Skeletal muscle satellite cell (primary cell): ENCODE measurements around the gene PROZ.
A peak's percentile ranks its signal among the peaks of the same experiment; 100 is the strongest.

Source experiments
- H3K27me3 ChIP-seq: 2 replicates; pipeline ENCODE4 v1.7.0; 2013; ENCODE audit warnings: low read length; ENCODE audit not compliant: control insufficient read depth, insufficient read depth
- H3K36me3 ChIP-seq: 2 replicates; pipeline ENCODE4 v1.7.0; 2013; ENCODE audit warnings: mild to moderate bottlenecking, control low read depth, low read length; ENCODE audit not compliant: insufficient read depth
- H3K4me1 ChIP-seq: 2 replicates; pipeline ENCODE4 v1.7.0; 2013; ENCODE audit warnings: low read length; ENCODE audit not compliant: control insufficient read depth, insufficient read depth
- H3K4me2 ChIP-seq: 2 replicates; pipeline ENCODE4 v1.7.0; 2013; ENCODE audit warnings: mild to moderate bottlenecking, low read length
- H3K4me3 ChIP-seq: 2 replicates; pipeline ENCODE4 v1.7.0; 2013; ENCODE audit warnings: low read length
- H3K9ac ChIP-seq: 2 replicates; pipeline ENCODE4 v1.7.0; 2013; ENCODE audit warnings: mild to moderate bottlenecking, low read depth, low read length, moderate library complexity
- H3K9me3 ChIP-seq: replicated peaks from 2 replicates; pipeline ENCODE4 v1.7.0; 2013; ENCODE audit warnings: mild to moderate bottlenecking, control low read depth, low read length

Gene PROZ

GRCh38 chr13:113146750-113147149, 11.7 kb upstream of the PROZ start:
- Histone ChIP-seq H3K4me3 (no peak overlapping the region), H3K36me3 (no peaks in the 10 kb centered on the region), H3K4me1 (peaks cover under 1% of the 10 kb centered on the region), H3K9me3 (no peaks in the 10 kb centered on the region), H3K4me2 (no peak overlapping the region), H3K9ac (no peak overlapping the region), H3K27me3 (peaks cover 12% of the 10 kb centered on the region)

GRCh38 chr13:113147206-113147605, 11.2 kb upstream of the PROZ start:
- Histone ChIP-seq H3K9me3 (no peaks in the 10 kb centered on the region), H3K9ac (no peak overlapping the region), H3K36me3 (no peaks in the 10 kb centered on the region), H3K4me1 (peaks cover 5% of the 10 kb centered on the region), H3K27me3 (peaks cover 12% of the 10 kb centered on the region), H3K4me2 (no peak overlapping the region), H3K4me3 (no peak overlapping the region)

- Histone ChIP-seq H3K4me2 (no peak overlapping the region), H3K9me3 (no peaks in the 10 kb centered on the region), H3K27me3 (peaks cover 12% of the 10 kb centered on the region), H3K9ac (no peak overlapping the region), H3K4me3 (no peak overlapping the region), H3K4me1 (peaks cover 17% of the 10 kb centered on the region), H3K36me3 (no peaks in the 10 kb centered on the region)
Observed at GRCh38 chr13:113148407-113148806, 10.0 kb upstream of the PROZ start.

- no peaks in the 10 kb centered on the region for H3K9me3 ChIP-seq
- H3K4me1 ChIP-seq, result peaks cover 19% of the 10 kb centered on the region
- H3K9ac ChIP-seq, result no peak overlapping the region
- peaks cover 12% of the 10 kb centered on the region for H3K27me3 ChIP-seq
- no peaks in the 10 kb centered on the region for H3K36me3 ChIP-seq
- no peak overlapping the region for H3K4me2 ChIP-seq
- H3K4me3 ChIP-seq, result no peak overlapping the region
Observed at GRCh38 chr13:113148940-113149503, 9.4 kb upstream of the PROZ start.

- Histone ChIP-seq H3K4me1 (peaks cover 23% of the 10 kb centered on the region), H3K4me2 (no peak overlapping the region), H3K4me3 (no peak overlapping the region), H3K36me3 (no peaks in the 10 kb centered on the region), H3K27me3 (peaks cover 12% of the 10 kb centered on the region), H3K9ac (no peak overlapping the region), H3K9me3 (no peaks in the 10 kb centered on the region)
Observed at GRCh38 chr13:113149711-113150549, 8.5 kb upstream of the PROZ start.

- Histone ChIP-seq H3K4me2 (no peak overlapping the region), H3K9me3 (no peaks in the 10 kb centered on the region), H3K27me3 (peaks cover 8% of the 10 kb centered on the region), H3K36me3 (no peaks in the 10 kb centered on the region), H3K4me1 (peaks cover 23% of the 10 kb centered on the region), H3K9ac (no peak overlapping the region), H3K4me3 (no peak overlapping the region)
Observed at GRCh38 chr13:113150550-113151365, 7.7 kb upstream of the PROZ start.

- H3K9ac ChIP-seq, result no peak overlapping the region
- H3K36me3 ChIP-seq, result no peaks in the 10 kb centered on the region
- H3K4me3 ChIP-seq, result no peak overlapping the region
- H3K9me3 ChIP-seq, result no peaks in the 10 kb centered on the region
- peak overlapping the region; percentile 97 for H3K4me2 ChIP-seq
- H3K27me3 ChIP-seq, result peaks cover 3% of the 10 kb centered on the region
- peaks cover 23% of the 10 kb centered on the region for H3K4me1 ChIP-seq
Observed at GRCh38 chr13:113151745-113152690, 6.4 kb upstream of the PROZ start.

- H3K9ac ChIP-seq, result no peak overlapping the region
- peaks cover 23% of the 10 kb centered on the region for H3K4me1 ChIP-seq
Observed at GRCh38 chr13:113152691-113152983, 5.8 kb upstream of the PROZ start.

GRCh38 chr13:113152984-113153809, 5.3 kb upstream of the PROZ start:
- Histone ChIP-seq H3K9ac (peak overlapping the region; percentile 86), H3K4me1 (peaks cover 23% of the 10 kb centered on the region), H3K27me3 (no peaks in the 10 kb centered on the region)

More at GRCh38 chr13:113152691-113152983, 5.8 kb upstream of the PROZ start:
- Histone ChIP-seq H3K27me3 (no peaks in the 10 kb centered on the region), H3K4me3 (no peak overlapping the region), H3K36me3 (no peaks in the 10 kb centered on the region), H3K4me2 (peak overlapping the region; percentile 97), H3K9me3 (no peaks in the 10 kb centered on the region)

More at GRCh38 chr13:113152984-113153809, 5.3 kb upstream of the PROZ start:
- no peaks in the 10 kb centered on the region for H3K36me3 ChIP-seq
- H3K9me3 ChIP-seq, result no peaks in the 10 kb centered on the region
- H3K4me3 ChIP-seq, result peak overlapping the region; percentile 66
- H3K4me2 ChIP-seq, result peak overlapping the region; percentile 97
